Tibial artery (tissue), 4 donors: ENCODE results near the gene ZNF320.
A peak's percentile ranks its signal among the peaks of the same experiment; 100 is the strongest.
"Not testable (repeated sequence)": the region's sequence is repeated elsewhere in the genome, so short reads cannot be mapped to it uniquely, and the experiment has no call there.

Experiments
- DNase-seq, 2 donors: peaks; one replicate each; pipeline ENCODE4 v3.0.0-alpha.2; 2019
- H3K27ac ChIP-seq, 2 donors: fragments of 200-600 bp; sonication (generic) in 1 of 2; 1 replicate in 1 of 2; 2 replicates in 1 of 2; pipeline ENCODE4 v1.5.1; 2018 to 2019; ENCODE audit warnings: mild to moderate bottlenecking in 1 of 2
- H3K27me3 ChIP-seq, 2 donors: fragments of 200-600 bp; sonication (generic) in 1 of 2; one replicate each; pipeline versions ENCODE4 v1.5.1 to v1.6.0; 2016 to 2019
- H3K36me3 ChIP-seq, 3 donors: fragments of 200-600 bp; sonication (generic) in 2 of 3; one replicate each; pipeline ENCODE4 v1.5.1; 2016 to 2019; ENCODE audit warnings: mild to moderate bottlenecking in 2 of 3
- H3K4me1 ChIP-seq, 4 donors: fragments of 200-600 bp; sonication (generic) in 2 of 4; 1 replicate in 3 of 4; 2 replicates in 1 of 4; pipeline ENCODE4 v1.5.1; 2016 to 2019
- H3K4me3 ChIP-seq, 2 donors: fragments of 200-600 bp; sonication (generic) in 1 of 2; 1 replicate in 1 of 2; 2 replicates in 1 of 2; pipeline ENCODE4 v1.5.1; 2018 to 2019; ENCODE audit warnings: mild to moderate bottlenecking in 2 of 2
- H3K9me3 ChIP-seq, 3 donors: fragments of 200-600 bp; sonication (generic) in 1 of 3; one replicate each; pipeline ENCODE4 v1.5.1; 2016 to 2019
- intact Hi-C: fragments of 100-400 bp; cut with DNase I; formaldehyde crosslinking; loops from one replicate; pipeline ENCODE4 v1.15.0; 2023; ENCODE audit warnings: low total_unique reads
- TF ChIP-seq, protein P1 (sequence below), 2 experiments: fragments of 200-600 bp in 1 of 2; fragments of 450-650 bp in 1 of 2; IDR thresholded peaks; one replicate each; pipeline ENCODE4 v1.5.1; 2017 to 2019; ENCODE audit warnings: antibody characterized with exemption in 2 of 2, mild to moderate bottlenecking in 1 of 2, moderate library complexity in 1 of 2

The ZNF320 gene

DNA sequence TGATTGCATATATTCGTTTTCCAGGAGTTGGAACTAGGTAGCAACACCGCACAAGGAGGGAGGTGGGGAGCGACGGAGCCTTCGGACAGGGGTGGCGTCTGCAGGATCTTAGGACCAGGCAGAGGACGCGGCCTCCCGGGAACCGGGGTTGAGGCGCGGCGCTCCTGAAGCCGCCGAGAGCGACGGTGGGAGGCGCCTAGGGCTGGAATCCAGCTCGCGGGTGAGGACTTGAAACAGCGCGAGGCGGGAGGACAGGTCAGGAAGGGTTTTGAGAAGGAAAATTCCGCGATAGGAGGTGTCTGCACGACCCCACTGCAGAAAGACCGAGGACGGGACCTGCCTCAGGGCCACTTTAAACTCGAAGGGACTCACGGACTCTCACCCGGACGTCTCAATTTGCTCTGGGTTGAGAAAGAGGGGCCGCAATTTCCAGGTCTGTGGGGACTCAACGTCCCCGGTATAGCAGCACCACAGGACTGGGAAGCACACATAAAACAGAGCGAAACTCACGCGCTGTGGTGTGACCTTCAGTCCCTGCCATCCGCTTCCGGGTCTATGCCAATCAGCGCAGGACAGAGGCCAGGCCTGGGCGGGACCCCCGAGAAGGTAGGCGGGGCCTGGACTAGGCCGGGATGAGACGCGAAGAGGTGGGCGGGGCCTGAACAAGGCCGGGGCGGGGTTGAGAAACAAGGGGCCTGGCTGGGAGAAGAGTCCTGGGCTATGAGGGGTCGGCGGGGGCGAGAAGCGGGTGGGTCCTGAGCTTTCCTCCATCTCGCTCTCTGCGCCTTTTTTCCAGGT, at the start of gene ZNF320:
ZNF320 (minus strand) TSS at position 498 of the 798 bp plus-strand sequence. CDS start 7,380 bp downstream, outside the sequence.
- intact Hi-C loops, result no loop called here
- DNase-seq, result peak; percentile 98
- Histone ChIP-seq H3K9me3 (no peaks in the 10 kb centered on the region), H3K36me3 (peaks cover 0 to 27% (median 6%) of the 10 kb centered on the region in 3 donors), H3K4me3 (peak within 1 kb of the TSS; percentile 67 to 72), H3K4me1 (peaks cover 0 to 16% (median 14%) of the 10 kb centered on the region in 4 donors), H3K27ac (peak within 1 kb of the TSS; percentile 85 to 91), H3K27me3 (no peaks in the 10 kb centered on the region)
- TF ChIP-seq, protein P1, sequence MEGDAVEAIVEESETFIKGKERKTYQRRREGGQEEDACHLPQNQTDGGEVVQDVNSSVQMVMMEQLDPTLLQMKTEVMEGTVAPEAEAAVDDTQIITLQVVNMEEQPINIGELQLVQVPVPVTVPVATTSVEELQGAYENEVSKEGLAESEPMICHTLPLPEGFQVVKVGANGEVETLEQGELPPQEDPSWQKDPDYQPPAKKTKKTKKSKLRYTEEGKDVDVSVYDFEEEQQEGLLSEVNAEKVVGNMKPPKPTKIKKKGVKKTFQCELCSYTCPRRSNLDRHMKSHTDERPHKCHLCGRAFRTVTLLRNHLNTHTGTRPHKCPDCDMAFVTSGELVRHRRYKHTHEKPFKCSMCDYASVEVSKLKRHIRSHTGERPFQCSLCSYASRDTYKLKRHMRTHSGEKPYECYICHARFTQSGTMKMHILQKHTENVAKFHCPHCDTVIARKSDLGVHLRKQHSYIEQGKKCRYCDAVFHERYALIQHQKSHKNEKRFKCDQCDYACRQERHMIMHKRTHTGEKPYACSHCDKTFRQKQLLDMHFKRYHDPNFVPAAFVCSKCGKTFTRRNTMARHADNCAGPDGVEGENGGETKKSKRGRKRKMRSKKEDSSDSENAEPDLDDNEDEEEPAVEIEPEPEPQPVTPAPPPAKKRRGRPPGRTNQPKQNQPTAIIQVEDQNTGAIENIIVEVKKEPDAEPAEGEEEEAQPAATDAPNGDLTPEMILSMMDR (IDR thresholded peaks at IDR 0.05), result no peak

DNA sequence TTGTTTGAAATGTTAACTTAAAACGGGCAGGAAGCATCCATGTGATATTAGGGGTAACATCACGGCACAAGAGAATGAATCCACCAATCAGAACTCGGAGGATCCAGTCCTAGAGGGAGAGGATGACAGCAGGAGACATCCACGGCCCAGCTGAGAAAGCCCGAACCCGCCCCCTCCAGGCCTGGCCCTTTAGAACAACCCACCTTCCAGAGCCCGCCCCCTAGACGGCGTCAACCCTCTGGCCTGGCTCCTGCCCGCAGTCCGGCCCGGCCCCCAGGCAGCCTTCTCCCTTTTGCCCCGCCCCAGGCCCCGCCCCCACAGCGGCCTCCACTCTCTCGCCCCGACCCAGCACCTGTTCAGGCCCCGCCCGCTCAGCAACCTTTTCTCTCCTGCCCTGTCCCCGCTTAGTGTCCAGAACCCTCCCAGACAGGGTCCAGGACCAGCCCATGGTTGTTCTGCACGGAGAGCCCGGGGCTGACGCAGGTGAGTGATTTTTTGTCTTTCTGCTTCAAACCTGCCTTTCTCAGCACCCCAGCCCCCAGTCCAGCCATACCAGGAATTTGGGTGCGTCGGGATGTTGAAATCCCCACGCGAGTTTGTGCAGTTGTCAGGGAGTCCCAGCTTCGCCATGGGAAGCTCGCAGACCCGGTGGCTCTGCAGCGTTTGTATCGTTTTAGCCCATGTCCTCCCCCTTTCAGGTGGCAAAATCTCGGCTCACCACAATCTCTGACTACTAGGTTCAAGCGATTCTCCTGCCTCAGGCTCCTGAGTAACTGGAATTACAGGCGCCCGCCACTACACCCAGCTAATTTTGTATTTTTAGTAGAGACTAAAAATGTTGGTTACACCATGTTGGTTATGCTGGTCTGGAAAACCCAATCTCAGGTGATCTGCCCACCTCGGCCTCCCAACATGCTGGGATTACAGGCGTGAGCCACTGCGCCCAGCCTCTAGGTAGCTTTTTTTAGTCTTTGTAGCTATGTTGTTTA, 49.2 kb upstream of the ZNF320 start:
- intact Hi-C loops, result loop anchor here (10.0 kb wide), 1 partner anchor 158 kb away; the partner anchor contains the start of gene ZNF160
- no peak for DNase-seq
- TF ChIP-seq, protein P1 (IDR thresholded peaks at IDR 0.05), result no peak
- peaks cover 0 to 10% (median 5%) of the 10 kb centered on the region in 4 donors for H3K4me1 ChIP-seq
- H3K27ac ChIP-seq, result no peak overlapping the region
- H3K4me3 ChIP-seq, result no peak overlapping the region
- peaks cover 19 to 37% (median 29%) of the 10 kb centered on the region in 3 donors for H3K36me3 ChIP-seq
- H3K27me3 ChIP-seq, result no peaks in the 10 kb centered on the region
- peaks cover 14 to 59% (median 54%) of the 10 kb centered on the region in 3 donors for H3K9me3 ChIP-seq

DNA sequence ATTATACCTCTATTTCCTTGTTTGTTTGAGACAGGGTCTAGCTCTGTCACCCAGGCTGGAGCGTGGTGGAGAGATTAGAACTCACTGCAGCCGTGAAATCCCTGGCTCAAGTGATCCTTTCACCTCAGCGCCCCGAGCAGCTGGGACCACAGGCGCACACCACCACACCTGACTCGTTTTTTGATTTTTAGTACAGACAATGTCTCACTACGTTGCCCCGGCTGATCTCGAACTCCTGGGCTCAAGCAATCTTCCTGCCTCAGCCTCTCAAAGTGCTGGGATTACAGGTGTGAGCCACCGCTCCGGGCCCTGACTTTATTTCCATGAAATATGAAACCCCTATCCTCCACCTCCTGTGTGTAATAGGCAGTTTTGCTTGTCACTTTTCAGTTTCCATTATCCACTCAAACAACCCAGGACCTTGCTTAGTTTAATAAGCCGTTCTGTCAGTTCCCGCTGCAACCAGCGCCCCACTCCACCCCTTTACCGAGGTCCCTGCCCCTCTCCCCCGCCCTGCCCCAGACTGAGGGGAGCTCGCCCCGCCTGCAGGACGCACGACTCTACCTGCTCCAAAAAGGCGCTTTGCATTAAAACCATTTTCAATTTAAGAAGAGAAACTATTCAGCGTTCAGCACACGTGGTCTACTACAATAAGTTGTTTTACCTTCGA, 48.4 kb upstream of the ZNF320 start:
- H3K4me3 ChIP-seq, result no peak overlapping the region
- intact Hi-C loops, result loop anchor here (10.0 kb wide), 1 partner anchor 159 kb away; the partner anchor contains the start of gene ZNF160
- H3K36me3 ChIP-seq, result peaks cover 11 to 29% (median 21%) of the 10 kb centered on the region in 3 donors
- TF ChIP-seq, protein P1 (IDR thresholded peaks at IDR 0.05), result no peak
- H3K27me3 ChIP-seq, result no peaks in the 10 kb centered on the region
- H3K9me3 ChIP-seq, result peaks cover 14 to 52% (median 46%) of the 10 kb centered on the region in 3 donors
- no peak overlapping the region for H3K27ac ChIP-seq
- no peak for DNase-seq
- H3K4me1 ChIP-seq, result peaks cover 0 to 18% (median 7%) of the 10 kb centered on the region in 4 donors

DNA sequence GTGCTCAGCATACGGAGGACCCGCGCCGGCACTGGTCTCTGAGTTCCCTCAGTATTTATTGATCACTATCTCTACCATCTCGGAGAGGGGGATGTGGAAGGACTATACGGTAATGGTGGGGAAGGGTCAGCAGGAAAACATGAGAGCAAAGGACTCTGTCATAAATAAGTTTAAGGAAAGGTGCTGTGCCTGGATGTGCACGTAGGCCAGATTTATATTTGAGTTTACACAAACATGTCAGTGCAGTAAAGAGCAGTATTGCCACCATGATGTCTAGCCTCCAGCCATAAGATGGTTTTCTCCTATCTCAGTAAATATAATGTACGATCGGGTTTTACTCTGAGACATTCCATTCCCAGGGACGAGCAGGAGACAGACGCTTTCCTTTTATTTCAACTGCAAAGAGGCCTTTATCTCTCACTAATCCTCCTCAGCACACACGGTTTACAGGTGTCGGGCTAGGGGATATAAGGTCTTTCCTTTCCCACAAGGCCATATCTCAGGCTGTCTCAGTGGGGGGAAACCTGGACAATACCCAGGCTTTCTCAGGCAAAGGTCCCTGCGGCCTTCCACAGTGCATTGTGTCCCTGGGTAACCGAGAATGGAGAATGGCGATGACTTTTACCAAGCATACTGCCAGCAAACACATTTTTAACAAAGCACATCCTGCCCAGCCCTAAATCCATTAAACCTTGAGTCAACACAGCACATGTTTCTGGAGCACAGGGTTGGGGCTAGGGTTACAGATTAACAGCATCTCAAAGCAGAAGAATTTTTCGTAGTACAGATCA, 47.5 kb upstream of the ZNF320 start:
- not testable (repeated sequence) for H3K27me3 ChIP-seq, H3K27ac ChIP-seq, H3K4me3 ChIP-seq, DNase-seq
- H3K4me1 ChIP-seq, result peaks cover 0 to 18% (median 7%) of the 10 kb centered on the region in 4 donors
- H3K9me3 ChIP-seq, result peaks cover 10 to 43% (median 37%) of the 10 kb centered on the region in 3 donors
- H3K36me3 ChIP-seq, result peaks cover 2 to 20% (median 12%) of the 10 kb centered on the region in 3 donors
- intact Hi-C loops, result loop anchor here (10.0 kb wide), 1 partner anchor 160 kb away; the partner anchor contains the start of gene ZNF160
